Measurements from ENCODE around the gene TMEM243.

DNA sequence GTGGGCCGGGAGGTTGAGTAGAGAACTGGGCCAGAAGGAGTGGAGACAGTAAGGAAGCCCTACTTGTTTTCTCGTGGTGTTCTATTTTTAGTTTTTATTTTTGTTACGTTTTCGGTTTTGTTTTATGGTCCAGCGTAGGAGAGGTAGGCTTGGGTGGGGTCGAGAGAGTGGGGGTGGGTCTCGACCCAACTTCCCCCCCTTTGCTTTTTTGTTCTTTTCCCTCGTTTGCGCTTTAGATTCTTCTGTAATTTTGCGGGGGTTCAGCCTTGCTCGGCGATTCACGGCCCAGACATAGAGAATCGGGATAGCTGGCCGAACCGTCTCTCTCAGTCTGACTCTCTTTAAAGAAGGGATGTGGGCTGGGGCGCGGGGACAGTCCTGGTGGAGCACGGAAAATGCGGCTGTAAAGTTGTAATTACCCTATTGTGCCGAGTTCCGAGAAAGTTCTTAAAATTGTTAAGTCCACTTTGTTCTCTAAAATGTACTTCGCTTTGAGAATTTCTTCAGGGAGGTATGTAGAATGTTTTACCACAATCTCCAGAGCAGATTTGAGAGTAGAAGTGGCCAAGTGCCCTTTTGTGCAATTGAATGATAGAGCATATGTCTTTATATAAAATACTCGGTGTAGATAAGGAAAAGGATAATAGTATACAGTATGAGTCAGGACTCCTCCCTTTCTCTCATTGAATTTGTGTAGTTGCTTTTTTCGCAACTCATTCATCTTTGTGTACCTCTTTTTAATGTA, 66.5 kb downstream of the TMEM243 start:
- TF ChIP-seq, protein P1, sequence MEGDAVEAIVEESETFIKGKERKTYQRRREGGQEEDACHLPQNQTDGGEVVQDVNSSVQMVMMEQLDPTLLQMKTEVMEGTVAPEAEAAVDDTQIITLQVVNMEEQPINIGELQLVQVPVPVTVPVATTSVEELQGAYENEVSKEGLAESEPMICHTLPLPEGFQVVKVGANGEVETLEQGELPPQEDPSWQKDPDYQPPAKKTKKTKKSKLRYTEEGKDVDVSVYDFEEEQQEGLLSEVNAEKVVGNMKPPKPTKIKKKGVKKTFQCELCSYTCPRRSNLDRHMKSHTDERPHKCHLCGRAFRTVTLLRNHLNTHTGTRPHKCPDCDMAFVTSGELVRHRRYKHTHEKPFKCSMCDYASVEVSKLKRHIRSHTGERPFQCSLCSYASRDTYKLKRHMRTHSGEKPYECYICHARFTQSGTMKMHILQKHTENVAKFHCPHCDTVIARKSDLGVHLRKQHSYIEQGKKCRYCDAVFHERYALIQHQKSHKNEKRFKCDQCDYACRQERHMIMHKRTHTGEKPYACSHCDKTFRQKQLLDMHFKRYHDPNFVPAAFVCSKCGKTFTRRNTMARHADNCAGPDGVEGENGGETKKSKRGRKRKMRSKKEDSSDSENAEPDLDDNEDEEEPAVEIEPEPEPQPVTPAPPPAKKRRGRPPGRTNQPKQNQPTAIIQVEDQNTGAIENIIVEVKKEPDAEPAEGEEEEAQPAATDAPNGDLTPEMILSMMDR (conservative IDR thresholded peaks at IDR 0.05), result no peak
- no peak for TF ChIP-seq EZH2 (IDR thresholded peaks at IDR 0.05; ENCODE audit: low read depth)
